Transverse colon (tissue), 4 donors: Measurements from ENCODE around the gene POU2F3.

Experiments
- CTCF ChIP-seq, 5 experiments: fragments of 200-600 bp in 3 of 5; fragments of 450-650 bp in 2 of 5; sonication (generic) in 3 of 5; IDR thresholded peaks; 1 replicate in 2 of 5; 2 replicates in 3 of 5; pipeline ENCODE4 v1.5.1; 2016 to 2017; ENCODE audit warnings: antibody characterized with exemption in 5 of 5, inconsistent platforms in 3 of 5, mild to moderate bottlenecking in 2 of 5, moderate library complexity in 1 of 5
- POLR2AphosphoS5 ChIP-seq, 3 donors: sonication (generic); formaldehyde crosslinking; IDR thresholded peaks; one replicate each; pipeline ENCODE4 v1.6.1; 2016; ENCODE audit warnings: antibody characterized with exemption in 3 of 3

- TF ChIP-seq POLR2AphosphoS5 (IDR thresholded peaks at IDR 0.05) (peak in 1 of 3 donors; percentile 9), CTCF (IDR thresholded peaks at IDR 0.05) (no peak)
Measured at GRCh38 chr11:120233207-120233803, 6.6 kb upstream of the POU2F3 start.
